CD4-positive, alpha-beta T cell treated with Interferon alpha-2 for 1 hour (primary cell): ENCODE measurements around the gene C2orf49.
"Not testable (repeated sequence)": the region's sequence is repeated elsewhere in the genome, so short reads cannot be mapped to it uniquely, and the experiment has no call there.

Experiments used
- DNase-seq, 2 donors: peaks; one replicate each; pipeline ENCODE4 v3.0.0-alpha.2; 2020 to 2022

Gene C2orf49

GRCh38 chr2:105321875-105322646 lies 15.3 kb upstream of the C2orf49 start:
- DNase-seq: no peak

- DNase-seq: no peak
Measured at GRCh38 chr2:105323111-105323510, 14.2 kb upstream of the C2orf49 start.

GRCh38 chr2:105324101-105324500 lies 13.2 kb upstream of the C2orf49 start:
- DNase-seq: no peak

- DNase-seq: no peak
Measured at GRCh38 chr2:105324732-105325131, 12.6 kb upstream of the C2orf49 start.

- no peak for DNase-seq
Measured at GRCh38 chr2:105325389-105325963, 11.9 kb upstream of the C2orf49 start.

- not testable (repeated sequence) for DNase-seq
Measured at GRCh38 chr2:105327271-105327670, 10.1 kb upstream of the C2orf49 start.

- DNase-seq: no peak
Measured at GRCh38 chr2:105327690-105328089, 9.7 kb upstream of the C2orf49 start.

GRCh38 chr2:105328281-105329196 lies 8.8 kb upstream of the C2orf49 start:
- peak; percentile 7 to 42 for DNase-seq

GRCh38 chr2:105329197-105329554 lies 8.2 kb upstream of the C2orf49 start:
- DNase-seq: peak in 1 of 2 donors; percentile 7

GRCh38 chr2:105329561-105330495 lies 7.5 kb upstream of the C2orf49 start, which contains the start of gene TGFBRAP1:
Gene TGFBRAP1, minus strand, starts transcription at chr2:105329735. Its CDS starts 21,434 bp downstream, at chr2:105308301.
- peak; percentile 34 to 65 for DNase-seq

GRCh38 chr2:105330681-105331375 lies 6.5 kb upstream of the C2orf49 start:
- DNase-seq: no peak

GRCh38 chr2:105334211-105334610 lies 3.1 kb upstream of the C2orf49 start:
- DNase-seq: no peak

- DNase-seq: no peak
Measured at GRCh38 chr2:105335469-105335868, 1.9 kb upstream of the C2orf49 start.

GRCh38 chr2:105336786-105337121 lies 586 bp upstream of the C2orf49 start:
- no peak for DNase-seq

GRCh38 chr2:105338020-105338385 lies 663 bp downstream of the C2orf49 start:
- no peak for DNase-seq

GRCh38 chr2:105339414-105339813 lies 2.1 kb downstream of the C2orf49 start:
- DNase-seq: no peak

- peak in 1 of 2 donors; percentile 44 for DNase-seq
Measured at GRCh38 chr2:105344704-105345345, 7.5 kb downstream of the C2orf49 start.

GRCh38 chr2:105357122-105357521 lies 19.8 kb downstream of the C2orf49 start:
- DNase-seq: no peak

GRCh38 chr2:105358593-105358992 lies 21.3 kb downstream of the C2orf49 start:
- no peak for DNase-seq

GRCh38 chr2:105361102-105361889 lies 24.0 kb downstream of the C2orf49 start:
- DNase-seq: peak; percentile 6 to 14
